H1 (cell line): ENCODE measurements around the gene C1QTNF7. TPM values are rescaled to one million over a fixed set of nuclear protein-coding genes. Genes with fewer than 3 reads are reported as not detected.

Source experiments
- BACH1 ChIP-seq: IDR thresholded peaks from 2 replicates; pipeline ENCODE4 v1.6.1; 2012; ENCODE audit warnings: low read length, improper control_type of control experiment
- RFX5 ChIP-seq: IDR thresholded peaks from 2 replicates; pipeline ENCODE4 v1.6.1; 2011; ENCODE audit warnings: low read depth, low read length, improper control_type of control experiment, borderline replicate concordance
- YY1 ChIP-seq: IDR thresholded peaks from 2 replicates; pipeline ENCODE4 v1.6.1; 2011; ENCODE audit warnings: low read depth, mild to moderate bottlenecking, low read length
- polyA plus RNA-seq, 7 experiments: library from polyadenylated mRNA; depleted of rRNA in 3 of 7; stranded (reverse) in 5 of 7; unstranded in 2 of 7; fragments of >200 nt in 5 of 7; fragments of 200-250 nt in 2 of 7; gene quantifications; 1 replicate in 5 of 7; 2 replicates in 1 of 7; 4 replicates in 1 of 7; pipeline versions ENCODE4 v1.2.1 to v1.2.3, GENCODE V29; 2011 to 2013; ENCODE audit warnings: missing spikeins in 2 of 7, mixed read lengths in 2 of 7
- total RNA-seq: library from RNA; stranded (reverse); fragmentation: NEBNext Ultra II Directional; extraction: Animal tissue kit (Norgen Biotek cat#: 25700); gene quantifications from 2 replicates; pipeline ENCODE4 v1.2.1, GENCODE V29; 2021

C1QTNF7 gene
- total and polyA plus RNA-seq, 2 of the 8 experiments (the other 6 are each of a cell fraction or from before 2014, with no cell fraction given) = not detected

- no peak for TF ChIP-seq BACH1
- no peak for TF ChIP-seq RFX5
- TF ChIP-seq YY1 = no peak
Measured at GRCh38 chr4:15434676-15435075, 6.8 kb downstream of the C1QTNF7 start (continued).
